ENCODE data around the gene SP3.
"Not testable (repeated sequence)": the region's sequence is repeated elsewhere in the genome, so short reads cannot be mapped to it uniquely, and the experiment has no call there.

SP3 gene

DNA sequence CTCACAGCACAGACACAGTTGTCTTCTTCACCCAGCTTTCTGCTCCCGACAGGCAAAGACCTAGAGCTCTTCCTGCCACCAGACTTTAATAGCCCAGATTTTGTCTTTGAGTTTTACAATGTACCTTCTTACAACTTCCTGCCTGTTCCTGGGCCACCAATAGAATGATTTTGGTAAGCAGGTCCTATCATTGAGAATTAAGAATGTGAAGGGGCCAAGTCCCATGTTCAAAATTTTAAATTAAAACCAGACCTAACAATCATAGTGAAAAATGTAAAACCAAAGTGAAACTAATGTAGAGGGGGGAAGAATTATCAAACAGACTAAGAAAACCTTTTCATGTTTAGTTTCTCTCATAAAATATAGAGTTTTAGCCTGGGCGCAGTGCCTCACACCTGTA lies 72.8 kb downstream of the SP3 start:
- no peak for DNase-seq (ENCODE audit: low read depth in 2 of 2, low spot score in 1 of 2)

DNA sequence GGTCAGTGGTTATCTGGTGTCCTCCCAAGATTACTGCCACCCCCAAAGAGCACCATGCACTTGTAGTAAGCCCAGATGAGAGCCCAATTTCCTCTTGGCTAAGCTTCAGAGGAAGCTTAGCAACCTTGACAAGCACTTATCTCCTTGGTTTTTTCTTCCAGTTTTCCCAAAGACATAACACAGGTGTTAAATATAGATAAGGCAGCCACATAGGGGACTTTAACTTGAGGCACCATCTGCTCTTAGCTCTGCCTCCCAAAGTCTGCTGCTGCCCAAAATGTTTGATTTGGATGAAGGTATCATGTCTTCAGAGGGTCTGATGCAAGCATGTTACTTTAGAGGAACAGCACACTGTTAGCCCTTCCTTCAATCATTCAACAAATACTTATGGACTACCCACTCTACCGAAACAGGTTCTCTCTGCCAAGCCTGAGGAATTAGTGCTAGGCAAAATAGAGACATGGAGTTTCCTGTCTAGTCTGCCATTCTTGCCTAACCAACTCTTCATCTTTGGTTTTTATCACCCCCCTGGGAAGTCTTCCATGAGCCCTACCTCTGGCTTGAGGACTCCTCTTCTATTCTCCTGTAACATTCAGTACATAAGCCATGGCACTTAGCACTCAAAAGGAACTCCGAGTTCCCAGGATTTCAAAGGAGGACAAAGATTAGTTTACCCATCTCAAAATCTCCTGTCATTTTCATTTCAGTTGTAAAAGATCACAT lies 73.7 kb downstream of the SP3 start:
- DNase-seq (ENCODE audit: low read depth in 2 of 2, low spot score in 1 of 2): no peak

DNA sequence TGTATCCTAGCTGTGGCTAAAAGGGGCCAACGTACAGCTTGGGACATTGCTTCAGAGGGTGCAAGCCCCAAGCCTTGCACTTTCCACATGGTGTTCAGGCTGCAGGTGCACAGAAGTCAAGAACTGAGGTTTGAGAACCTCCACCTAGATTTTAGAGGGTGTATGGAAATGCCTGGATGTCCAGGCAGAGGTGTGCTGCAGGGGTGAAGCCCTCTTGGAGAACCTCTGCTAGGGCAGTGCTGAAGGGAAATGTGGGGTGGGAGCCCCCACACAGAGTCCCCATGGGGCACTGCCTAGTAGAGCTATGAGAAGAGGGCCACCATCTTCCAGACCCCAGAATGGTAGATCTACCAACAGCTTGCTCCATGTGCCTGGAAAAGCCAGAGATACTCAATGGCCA lies 75.7 kb downstream of the SP3 start:
- DNase-seq (ENCODE audit: low read depth in 2 of 2, low spot score in 1 of 2): not testable (repeated sequence)

DNA sequence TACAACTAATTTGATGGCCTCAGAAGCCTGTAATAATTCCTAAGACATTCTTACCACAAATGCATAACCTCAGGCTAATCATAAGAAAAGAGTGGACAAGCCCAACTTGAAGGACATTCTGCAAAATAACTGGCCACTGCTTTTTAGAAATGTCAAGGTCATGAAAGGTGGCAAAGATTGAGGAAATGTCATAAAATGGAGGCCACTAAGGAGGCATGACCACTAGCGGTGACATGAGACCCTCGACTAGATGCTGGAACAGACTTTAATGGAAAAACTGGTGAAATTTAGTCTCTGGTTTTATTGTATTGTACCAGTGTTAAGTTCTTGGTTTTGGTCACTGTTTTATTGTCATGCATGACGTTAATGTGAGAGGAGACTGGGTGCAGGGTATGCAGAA lies 78.6 kb downstream of the SP3 start:
- no peak for DNase-seq (ENCODE audit: low read depth in 2 of 2, low spot score in 1 of 2)

DNA sequence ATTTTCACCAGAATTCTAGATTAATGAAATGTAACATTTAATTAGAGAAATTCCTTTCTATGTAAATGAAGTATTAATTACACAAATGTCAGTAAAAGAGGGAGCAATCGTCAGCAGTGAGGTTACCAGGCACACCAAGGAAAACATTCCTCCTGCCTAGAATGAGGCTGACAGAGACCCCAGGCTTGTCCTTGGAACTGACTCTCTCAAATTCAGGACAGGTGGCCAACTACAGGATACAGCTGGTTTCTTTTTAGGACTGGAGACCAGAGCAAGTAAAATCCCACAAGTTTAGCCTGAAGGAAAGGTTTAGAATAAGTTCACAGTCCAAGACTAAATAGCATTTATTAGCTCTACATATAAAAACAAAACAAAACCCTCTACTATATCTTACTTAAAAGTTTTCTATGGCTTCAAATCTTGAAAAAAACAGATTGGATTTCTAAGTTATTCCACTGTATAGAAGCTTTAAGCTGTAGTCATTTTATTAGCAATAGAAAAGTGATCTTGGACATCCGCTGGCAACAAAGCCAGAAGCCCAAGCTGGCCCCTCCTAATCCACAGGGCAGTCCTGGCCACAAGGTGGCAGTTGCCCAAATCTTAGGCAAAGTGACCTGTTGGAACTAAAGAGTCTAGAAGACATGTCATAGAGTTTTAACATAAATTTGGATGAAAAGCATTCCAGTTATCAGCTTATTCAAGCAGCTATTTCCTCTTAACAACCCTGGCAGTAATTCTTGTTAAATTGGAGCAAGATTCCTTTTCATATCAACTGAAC lies 81.0 kb downstream of the SP3 start:
- DNase-seq (ENCODE audit: low read depth in 2 of 2, low spot score in 1 of 2): no peak

DNA sequence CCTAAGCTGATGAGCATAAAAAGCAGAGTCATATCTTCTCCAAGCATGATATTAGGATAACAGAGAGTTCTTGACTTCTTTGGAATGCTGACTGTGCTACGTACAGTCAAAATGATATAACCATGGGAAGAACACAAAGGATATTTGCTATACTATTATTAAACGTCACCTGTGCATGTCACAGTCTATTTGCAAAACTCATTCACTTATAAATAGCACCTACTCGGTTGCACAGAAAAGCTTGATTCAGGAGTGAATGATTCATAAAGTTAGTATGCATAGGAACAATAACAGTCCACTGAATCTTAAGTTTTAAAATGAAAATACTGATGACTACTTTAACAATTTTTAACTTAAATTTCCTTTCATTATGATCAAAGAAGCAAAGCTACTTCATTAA lies 83.3 kb downstream of the SP3 start:
- no peak for DNase-seq (ENCODE audit: low read depth in 2 of 2, low spot score in 1 of 2)

DNA sequence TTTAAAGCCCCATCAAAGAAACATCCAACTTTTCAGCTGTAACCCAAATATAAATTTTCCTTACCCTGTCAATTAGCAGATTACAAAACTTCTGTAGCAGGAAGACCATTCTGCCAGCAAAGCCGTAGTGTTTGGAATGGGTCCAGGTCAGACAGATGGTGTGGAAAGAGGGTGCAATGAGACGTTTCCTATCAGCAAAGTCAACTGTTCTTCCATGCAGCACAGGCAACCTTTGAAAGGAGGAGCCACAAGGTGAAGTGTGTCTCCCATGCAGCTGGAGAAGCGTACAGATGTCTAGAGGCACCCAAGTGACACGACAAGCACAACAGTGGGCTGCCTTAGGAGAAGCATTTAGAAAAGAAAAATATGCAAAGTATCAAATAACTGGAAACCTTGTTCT lies 83.7 kb downstream of the SP3 start:
- no peak for DNase-seq (ENCODE audit: low read depth in 2 of 2, low spot score in 1 of 2)

DNA sequence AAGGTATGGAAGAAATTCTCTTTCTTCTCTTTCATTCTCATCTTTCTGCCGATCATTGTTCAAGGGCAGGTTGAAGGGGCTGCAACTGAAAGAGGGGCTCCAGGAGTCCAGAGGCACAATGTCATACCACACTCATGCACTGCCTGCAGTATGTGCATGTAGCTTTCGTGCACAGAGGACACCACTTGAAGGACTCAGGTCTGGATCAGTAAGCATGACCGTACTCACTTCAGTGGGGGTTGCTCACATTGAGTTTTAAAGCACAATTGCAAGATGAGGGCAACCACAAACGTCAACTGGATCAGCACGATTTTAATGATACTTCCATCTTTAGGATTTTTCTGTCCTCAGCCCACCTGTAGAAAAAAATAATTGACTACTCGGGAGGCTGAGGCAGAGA lies 84.6 kb downstream of the SP3 start:
- DNase-seq (ENCODE audit: low read depth in 2 of 2, low spot score in 1 of 2): no peak

DNA sequence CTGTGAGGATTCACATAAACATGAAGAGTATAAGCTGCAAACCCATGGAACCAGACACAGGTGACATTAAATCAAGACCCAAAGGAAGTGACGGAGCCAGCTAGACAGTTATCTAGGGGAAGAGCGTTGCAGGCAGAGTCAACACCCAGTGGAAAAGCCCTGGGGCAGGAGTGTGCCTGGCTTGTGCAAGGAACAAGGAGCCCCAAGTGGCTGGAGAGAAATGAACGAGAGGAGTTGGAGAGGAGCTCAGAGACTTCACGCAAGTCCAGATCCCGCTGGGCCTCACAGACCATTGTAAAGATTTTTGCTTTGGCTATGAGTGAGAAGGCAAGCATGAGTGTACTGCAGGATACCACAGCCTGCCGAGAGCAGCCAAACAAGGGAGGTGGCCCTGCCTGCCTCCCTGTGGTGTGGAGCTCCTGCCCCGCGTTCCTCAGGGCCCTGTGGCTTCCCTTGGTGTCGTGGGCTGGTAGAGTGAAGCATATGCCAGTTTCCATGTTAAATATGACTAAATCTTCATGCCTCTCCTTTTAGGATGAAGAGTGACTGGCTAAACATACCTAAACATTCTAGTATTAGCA lies 88.2 kb downstream of the SP3 start:
- DNase-seq (ENCODE audit: low read depth in 2 of 2, low spot score in 1 of 2): no peak

DNA sequence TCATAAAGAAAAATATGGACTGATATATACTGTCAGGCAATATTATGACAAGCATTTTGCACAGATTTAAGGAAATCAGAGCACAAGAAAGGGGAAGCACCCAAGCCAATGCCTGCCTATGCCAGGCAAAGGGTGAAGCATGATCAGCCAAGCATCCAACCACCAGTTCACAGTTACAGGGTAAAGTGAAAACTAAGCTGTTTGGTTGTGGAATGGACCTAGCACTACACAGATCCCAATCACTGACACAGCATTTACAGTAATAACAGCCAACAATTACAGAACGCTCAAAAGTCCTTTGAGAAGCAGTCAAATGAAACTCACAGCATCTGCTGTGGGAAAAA lies 90.3 kb downstream of the SP3 start:
- no peak for DNase-seq (ENCODE audit: low read depth in 2 of 2, low spot score in 1 of 2)

DNA sequence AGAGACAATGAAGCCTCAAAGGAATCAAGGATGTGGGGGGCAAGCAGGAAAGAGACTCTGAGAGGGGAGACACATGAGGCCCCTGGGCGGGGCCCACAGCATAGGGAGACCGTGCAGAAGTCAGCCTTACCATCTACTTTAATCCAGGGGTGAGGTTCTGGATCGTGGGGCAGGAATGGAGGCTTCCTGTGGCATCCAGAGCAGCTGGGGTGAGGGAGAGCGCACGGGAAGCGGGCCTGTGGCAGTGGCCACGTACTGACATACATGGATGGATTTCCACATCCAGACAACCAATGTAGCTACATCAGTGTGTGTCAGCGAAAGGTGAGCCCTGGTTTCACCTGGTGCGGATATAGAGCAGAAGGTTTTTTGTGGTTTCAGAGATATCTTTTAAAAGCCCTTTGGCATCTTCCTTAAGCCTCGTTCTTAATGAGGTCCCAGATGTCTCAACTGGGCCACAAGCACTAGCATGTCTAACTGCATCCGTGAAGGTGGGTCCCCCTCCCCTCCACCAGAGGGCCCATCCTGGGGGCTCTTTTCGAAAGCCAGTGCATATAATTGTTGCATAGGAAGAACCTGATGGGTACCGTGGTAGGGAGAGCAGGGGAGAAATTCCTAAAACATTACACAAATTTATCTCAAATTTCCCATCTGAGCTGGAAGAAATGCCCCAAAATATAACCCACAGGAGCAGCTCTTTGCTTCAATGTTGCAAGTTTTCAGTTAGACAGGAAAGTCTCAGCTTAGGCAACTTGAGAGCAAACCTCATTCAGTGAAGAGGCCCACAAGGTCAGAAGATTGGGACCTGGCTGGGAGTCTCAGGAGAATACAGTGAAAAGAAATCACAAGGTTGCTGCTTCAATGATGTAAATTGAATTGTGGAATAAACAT lies 90.9 kb downstream of the SP3 start:
- DNase-seq (ENCODE audit: low read depth in 2 of 2, low spot score in 1 of 2): no peak

DNA sequence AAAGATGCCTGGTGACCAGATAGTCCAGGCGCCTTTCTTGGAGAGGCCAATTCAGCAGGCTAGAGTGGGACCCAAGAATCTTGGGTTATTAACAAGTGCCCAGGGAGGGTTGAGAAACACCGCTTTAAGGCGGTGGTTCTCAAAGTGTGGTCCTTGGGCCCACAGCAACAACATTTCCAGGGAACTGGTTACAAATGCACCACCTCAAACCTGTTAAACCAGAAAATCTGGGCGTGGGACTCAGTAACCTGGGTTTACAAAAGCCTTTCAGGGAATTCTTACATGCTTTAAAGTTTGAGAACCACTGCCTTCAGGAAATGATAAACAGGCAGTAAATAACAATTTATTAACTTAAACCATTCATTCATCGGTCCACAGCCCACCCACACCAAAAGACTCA lies 92.5 kb downstream of the SP3 start:
- DNase-seq (ENCODE audit: low read depth in 2 of 2, low spot score in 1 of 2): no peak

DNA sequence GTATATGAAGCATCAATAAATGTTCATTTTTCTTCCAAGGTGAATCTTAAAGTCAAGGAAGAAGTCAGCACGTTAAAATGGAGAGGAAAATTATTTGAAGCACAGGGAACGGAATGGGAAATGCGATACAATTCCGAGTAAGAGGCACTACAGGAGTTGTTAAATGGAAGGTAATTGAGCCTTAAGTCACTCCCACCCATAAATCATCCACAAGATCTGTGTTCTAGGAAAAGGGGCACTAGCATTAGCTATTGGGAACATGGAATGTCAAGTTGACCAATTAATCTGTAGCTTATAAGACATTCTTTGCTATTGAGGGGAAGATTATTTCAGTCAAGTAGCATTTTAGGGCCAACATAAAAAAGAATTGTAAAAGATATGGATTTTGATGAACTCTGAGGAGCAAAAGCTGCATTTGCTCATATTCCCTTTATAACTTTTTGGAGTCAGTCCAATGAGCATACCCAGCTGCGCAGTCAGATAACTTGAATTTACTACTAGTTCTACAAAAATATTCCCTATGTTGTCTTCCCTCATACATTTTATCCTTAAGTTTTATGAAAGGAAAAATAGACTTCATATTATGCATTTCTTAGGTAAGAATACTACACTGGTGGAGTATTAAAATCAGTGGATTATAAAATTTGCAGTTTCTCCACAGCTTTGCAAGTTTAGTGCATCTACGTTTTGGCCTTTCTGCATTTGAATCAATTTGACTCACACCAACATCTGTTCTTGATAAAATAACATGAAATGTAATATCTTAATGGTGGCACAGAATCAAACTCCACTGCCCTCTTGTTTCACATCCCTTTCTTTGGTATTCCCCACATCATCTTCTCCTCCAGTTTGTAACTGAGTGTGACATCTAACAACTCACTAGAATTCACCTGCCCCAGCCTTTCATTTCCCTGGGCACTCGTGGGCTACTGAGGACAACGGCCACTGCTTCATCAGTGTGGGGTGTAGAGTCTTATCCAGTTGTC lies 95.6 kb downstream of the SP3 start:
- DNase-seq (ENCODE audit: low read depth in 2 of 2, low spot score in 1 of 2): no peak

DNA sequence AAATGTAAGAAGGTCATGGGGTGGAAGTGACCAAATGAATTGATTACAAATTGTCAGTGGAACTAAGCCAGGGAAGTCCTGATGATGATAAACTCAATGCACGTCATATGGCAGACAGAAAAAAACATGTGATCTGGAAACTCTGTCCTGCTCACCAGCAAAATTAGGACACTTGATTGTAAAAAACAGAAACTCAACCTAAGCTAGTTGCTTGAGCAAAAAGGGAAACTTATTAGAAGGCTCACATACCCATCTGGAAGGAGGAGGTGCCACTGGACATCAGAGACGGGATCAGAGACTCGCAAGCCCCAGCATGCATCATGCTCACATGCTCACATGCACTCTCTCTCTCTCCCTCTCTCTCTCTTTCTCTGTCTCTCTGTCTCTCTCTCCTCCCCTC lies 96.8 kb downstream of the SP3 start:
- DNase-seq (ENCODE audit: low read depth in 2 of 2, low spot score in 1 of 2): no peak

DNA sequence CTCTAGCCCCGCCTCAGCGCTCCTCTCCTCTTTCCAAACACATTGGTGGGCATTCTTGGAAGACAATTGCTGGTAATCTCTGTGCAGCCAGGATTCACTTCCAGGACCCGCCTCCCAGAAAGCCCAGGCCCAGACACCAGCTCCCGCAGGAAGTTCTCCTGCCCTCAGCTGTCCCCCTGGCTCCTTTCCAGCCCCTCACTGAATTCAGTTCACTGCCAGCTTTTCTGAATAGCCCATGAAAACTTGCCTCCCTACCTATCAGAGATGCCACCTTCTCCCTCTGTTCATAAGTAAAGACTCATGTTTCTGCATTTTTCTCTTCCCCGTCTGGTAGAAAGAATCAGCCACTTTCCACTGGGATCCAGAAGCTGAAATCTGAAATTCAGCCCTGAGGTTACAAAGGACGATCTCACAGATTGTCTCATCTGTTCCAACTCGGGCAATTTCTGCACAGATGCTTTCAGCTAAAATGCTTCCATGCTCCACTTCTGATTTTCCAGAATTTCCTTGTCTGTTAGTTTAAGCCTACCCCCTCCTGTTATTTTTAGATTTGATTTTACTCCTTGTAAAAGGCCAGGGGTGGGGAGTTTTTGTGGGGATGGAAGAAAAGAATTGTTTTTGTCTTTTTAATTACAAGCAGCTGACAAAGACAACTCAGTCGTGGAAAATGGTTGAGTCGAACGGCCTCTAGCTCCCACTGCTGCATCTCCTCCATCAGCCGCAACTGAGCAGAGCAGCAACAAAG lies 98.1 kb downstream of the SP3 start:
- no peak for DNase-seq (ENCODE audit: low read depth in 2 of 2, low spot score in 1 of 2)

DNA sequence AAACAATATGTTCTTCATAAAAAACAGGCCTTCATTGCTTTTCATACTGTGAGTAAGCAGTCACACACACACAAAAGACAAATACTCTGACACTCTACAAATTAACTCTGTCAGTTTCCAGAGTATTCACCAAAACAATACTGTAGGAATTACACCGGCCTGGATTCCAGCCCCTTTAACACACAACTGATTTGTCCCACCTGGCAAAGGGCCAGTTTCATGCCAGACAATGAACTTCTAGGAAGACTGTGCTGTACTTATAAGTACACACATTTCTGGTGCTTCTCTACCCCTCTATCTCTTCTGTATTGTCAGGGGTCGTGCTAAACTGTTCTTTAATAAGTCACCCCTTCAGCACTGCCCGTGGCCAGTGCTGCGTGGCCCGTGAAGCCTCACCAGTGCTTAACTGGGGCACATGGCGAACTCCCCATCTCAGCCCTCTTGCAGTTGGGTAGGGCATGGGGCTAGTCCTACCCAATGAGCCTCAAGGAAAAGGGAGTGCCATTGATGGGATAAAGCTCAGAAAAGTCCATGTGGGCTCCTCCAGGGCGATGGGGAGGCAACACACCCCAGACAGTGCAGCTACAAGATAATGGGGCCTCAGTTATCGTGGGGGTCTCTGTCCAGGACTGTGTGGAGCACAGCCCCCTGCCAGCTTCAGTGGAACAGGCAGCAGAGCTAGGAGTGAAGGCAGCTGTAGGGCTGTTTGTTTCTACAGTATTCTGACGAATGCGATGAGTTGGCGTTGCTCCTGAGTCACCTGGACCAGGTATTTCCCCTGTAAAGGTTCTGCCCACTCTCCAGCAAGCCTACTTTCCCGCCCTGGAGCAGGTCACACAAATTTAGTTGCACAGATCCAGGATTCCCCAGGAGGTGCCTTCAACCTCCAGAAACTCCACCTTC lies 99.0 kb downstream of the SP3 start:
- DNase-seq (ENCODE audit: low read depth in 2 of 2, low spot score in 1 of 2): no peak

DNA sequence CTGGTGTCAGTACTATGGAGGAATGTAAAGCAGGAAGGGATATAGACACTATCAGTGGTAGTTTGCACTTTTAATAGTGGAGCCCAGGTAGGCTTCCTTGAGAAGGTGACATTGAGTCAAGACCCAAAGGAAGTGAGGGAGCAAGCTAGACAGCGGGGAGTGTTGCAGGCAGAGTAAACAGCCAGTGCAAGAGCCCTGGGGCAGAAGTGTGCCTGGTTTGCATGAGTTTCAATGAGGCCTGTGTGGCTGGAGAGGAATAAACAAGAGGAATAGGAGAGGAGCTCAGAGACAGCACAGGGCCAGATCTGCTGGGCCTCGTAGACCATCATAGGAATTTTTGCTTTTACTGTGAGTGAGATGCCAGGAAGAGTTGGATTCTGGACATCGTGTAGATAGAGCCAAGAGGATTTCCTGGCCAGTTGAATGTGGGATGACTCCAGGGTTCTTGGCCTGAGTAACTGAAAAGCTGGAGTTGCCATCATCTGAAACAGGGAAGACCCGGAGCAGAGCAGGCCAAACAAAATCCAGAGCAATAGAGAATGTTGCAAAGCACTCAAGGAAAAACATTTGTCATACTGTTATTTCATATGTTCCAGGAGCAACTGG lies 102.5 kb downstream of the SP3 start:
- DNase-seq (ENCODE audit: low read depth in 2 of 2, low spot score in 1 of 2): no peak

DNA sequence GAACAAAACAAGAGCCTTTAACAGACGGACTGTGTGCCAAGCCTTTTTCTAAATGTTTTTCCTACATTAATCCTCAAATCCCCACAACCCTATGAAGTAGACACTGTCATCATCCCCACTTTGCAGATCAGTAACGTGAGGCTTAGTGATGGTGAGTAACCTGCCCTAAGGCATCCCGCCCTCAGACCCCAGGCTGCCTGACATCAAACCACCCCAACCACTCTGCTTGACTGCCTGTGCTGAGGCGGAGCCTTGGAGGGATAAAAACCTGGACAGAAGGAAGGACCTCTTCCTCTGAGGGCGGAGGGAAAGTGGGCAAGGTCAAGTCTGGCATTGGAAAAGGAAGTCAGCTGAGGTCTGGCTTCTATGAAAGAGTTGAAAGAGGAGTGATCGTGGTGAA lies 104.6 kb downstream of the SP3 start:
- no peak for DNase-seq (ENCODE audit: low read depth in 2 of 2, low spot score in 1 of 2)

Data from stimulated activated CD8-positive, alpha-beta memory T cell treated with anti-CD3 and anti-CD28 coated beads, Interleukin-4, amount 100 ng/mL, for 4 hours (primary cell).